GM12878 (cell line): ENCODE results near the gene RPEL1. TPM values are rescaled to one million over a fixed set of nuclear protein-coding genes. Genes with fewer than 3 reads are reported as not detected.

ENCODE experiments used
- ATAC-seq: fragments of 200-7000 bp; cut with Tn5 transposase; 3 replicates; pipeline ENCODE4 v1.9.1; 2020; ENCODE audit warnings: mild to moderate bottlenecking, moderate library complexity
- BruUV-seq: library from RNA; stranded (reverse); fragments of 400-500 nt; replicated peaks from 2 replicates; lab custom pipeline; 2021; lab: Mats Ljungman, UMichigan
- CTCF ChIA-PET: fragments of 300-600 bp; sonication (Branson Sonifier 250); formaldehyde crosslinking; extraction: SDS; loops from one replicate; lab custom pipeline; 2021; ENCODE audit warnings: inconsistent platforms; lab: Yijun Ruan, JAX
- POLR2A ChIA-PET: fragments of 350-600 bp; formaldehyde crosslinking; extraction: SDS; loops from one replicate; lab custom pipeline; 2021; ENCODE audit warnings: inconsistent platforms; lab: Charles Lee
- RAD21 ChIA-PET: fragments of 300-600 bp; sonication (Branson Sonifier 250); formaldehyde crosslinking; loops from one replicate; lab custom pipeline; 2023; ENCODE audit warnings: antibody characterized with exemption; ENCODE audit not compliant: unreplicated experiment; lab: Charles Lee
- SMC1A ChIA-PET: fragments of 300-600 bp; sonication (Branson Sonifier 250); formaldehyde crosslinking; loops from one replicate; lab custom pipeline; 2023; ENCODE audit not compliant: unreplicated experiment, uncharacterized antibody; lab: Charles Lee
- DNase-seq: peaks from one replicate; pipeline ENCODE4 v3.0.0-alpha.2; 2011; ENCODE audit warnings: low read depth, low spot score
- FAIRE-seq: peaks from 3 replicates; lab custom pipeline; 2011; peaks lifted over from hg19 to GRCh38; lab: Jason Lieb, UNC
- H2AFZ ChIP-seq: 2 replicates; pipeline ENCODE4 v1.6.0; 2011; ENCODE audit warnings: low read depth, low read length, control low read depth; ENCODE audit not compliant: control insufficient read depth
- H3K27ac ChIP-seq: 2 replicates; pipeline ENCODE4 v1.5.1; 2011; ENCODE audit warnings: control low read depth; ENCODE audit not compliant: control insufficient read depth, insufficient read depth
- H3K27me3 ChIP-seq, 2 experiments: replicated peaks in 1 of 2; 2 replicates each; pipeline versions ENCODE4 v1.6.0 to v1.6.1; 2011; ENCODE audit warnings: low read length in 1 of 2; ENCODE audit not compliant: control insufficient read depth in 2 of 2, insufficient read depth in 2 of 2
- H3K36me3 ChIP-seq, 2 experiments: 2 replicates each; pipeline ENCODE4 v1.5.1; 2011; ENCODE audit warnings: low read length in 1 of 2; ENCODE audit not compliant: control insufficient read depth in 2 of 2, insufficient read depth in 2 of 2
- H3K4me1 ChIP-seq: 2 replicates; pipeline ENCODE4 v1.6.1; 2011; ENCODE audit warnings: mild to moderate bottlenecking, low read length, moderate library complexity, mixed read lengths; ENCODE audit not compliant: control insufficient read depth, insufficient read depth
- H3K4me2 ChIP-seq: 2 replicates; pipeline ENCODE4 v1.6.0; 2011; ENCODE audit warnings: control low read depth; ENCODE audit not compliant: control insufficient read depth, insufficient read depth
- H3K4me3 ChIP-seq: fragments of 200-600 bp; sonication (generic); 2 replicates; pipeline ENCODE4 v1.5.1; 2016
- H3K79me2 ChIP-seq: 2 replicates; pipeline ENCODE4 v1.6.0; 2011; ENCODE audit warnings: low read length; ENCODE audit not compliant: control insufficient read depth, insufficient read depth
- H3K9ac ChIP-seq: 2 replicates; pipeline ENCODE4 v1.8.0; 2011; ENCODE audit warnings: low read length, control low read depth, mixed read lengths; ENCODE audit not compliant: control insufficient read depth, insufficient read depth
- H3K9me3 ChIP-seq: replicated peaks from 3 replicates; pipeline ENCODE4 v1.5.1; 2011; ENCODE audit warnings: mild to moderate bottlenecking, low read length; ENCODE audit not compliant: control insufficient read depth, insufficient read depth
- H4K20me1 ChIP-seq: 2 replicates; pipeline ENCODE4 v1.6.0; 2011; ENCODE audit not compliant: control insufficient read depth, insufficient read depth
- KAT2A ChIP-seq: conservative IDR thresholded peaks from 2 replicates; pipeline ENCODE4 v1.6.1; 2011; ENCODE audit warnings: low read depth, low read length; ENCODE audit not compliant: control insufficient read depth
- ZBTB40 ChIP-seq: fragments of 450-650 bp; IDR thresholded peaks from 2 replicates; pipeline ENCODE4 v1.6.1; 2016; ENCODE audit warnings: mild to moderate bottlenecking, moderate library complexity, borderline replicate concordance
- WGBS: methylation state at CpG from one replicate; pipeline ENCODE4 v1.1.6; 2016; ENCODE audit warnings: low lambda C conversion rate; ENCODE audit not compliant: insufficient replicate concordance, insufficient coverage; ENCODE audit errors: missing lambda C conversion rate; 5-methylcytosine and 5-hydroxymethylcytosine counted together
- in situ Hi-C: fragments of 300-500 bp; cut with MboI; formaldehyde crosslinking; loops from 9 replicates; pipeline ENCODE4 v1.14.3; 2018; ENCODE audit warnings: mixed read lengths
- intact Hi-C: fragments of 100-400 bp; cut with micrococcal nuclease; formaldehyde crosslinking; loops from one replicate; pipeline ENCODE4 v1.14.2; 2022; ENCODE audit not compliant: unreplicated experiment
- polyA plus RNA-seq, 11 experiments: library from polyadenylated mRNA; depleted of rRNA in 4 of 11; unstranded in 6 of 11; stranded (reverse) in 5 of 11; fragments of >200 nt; fragmentation: Nextera tagmentation in 4 of 11; fragmentation: Illumina TruSeq in 1 of 11; extraction: Ambion mirVana in 4 of 11; extraction: Trizol in 1 of 11; gene quantifications; 1 replicate in 1 of 11; 2 replicates in 10 of 11; pipeline versions ENCODE4 v1.2.1 to v1.2.3, GENCODE V29; 2011 to 2016; ENCODE audit warnings: inconsistent platforms in 2 of 11, missing spikeins in 2 of 11, low read depth in 1 of 11
- total RNA-seq, 4 experiments: library from RNA; depleted of rRNA in 3 of 4; stranded (reverse); fragments of >200 nt in 3 of 4; fragmentation: Illumina TruSeq in 1 of 4; extraction: Trizol in 1 of 4; gene quantifications; 2 replicates each; pipeline versions ENCODE4 v1.2.1 to v1.2.3, GENCODE V29; 2013 to 2021
- TF ChIP-seq, protein P1 (sequence below): IDR thresholded peaks from 2 replicates; pipeline ENCODE4 v1.6.1; 2011; ENCODE audit warnings: borderline replicate concordance, low read depth, mild to moderate bottlenecking, moderate library complexity, low read length; ENCODE audit not compliant: insufficient read depth, poor library complexity, severe bottlenecking
- TF ChIP-seq, protein P2 (sequence below): fragments of 150-350 bp; IDR thresholded peaks from 2 replicates; pipeline ENCODE4 v1.6.1; 2014; ENCODE audit warnings: mild to moderate bottlenecking, low read depth, low read length
- TF ChIP-seq, protein P3 (sequence below): fragments of 450-650 bp; formaldehyde crosslinking; IDR thresholded peaks from 2 replicates; pipeline ENCODE4 v1.4.0; 2020; ENCODE audit warnings: mild to moderate bottlenecking, moderate library complexity
- TF ChIP-seq, protein P4 (sequence below): fragments of 450-650 bp; formaldehyde crosslinking; IDR thresholded peaks from 2 replicates; pipeline ENCODE4 v1.4.0; 2022; ENCODE audit warnings: mild to moderate bottlenecking, moderate library complexity

The RPEL1 gene
- total and polyA plus RNA-seq, 10 of the 15 experiments (the other 5 are each of a cell fraction or from before 2014, with no cell fraction given): 0.04 to 0.08 (median 0.06) TPM; not detected in 6

- TF ChIP-seq, protein P1, sequence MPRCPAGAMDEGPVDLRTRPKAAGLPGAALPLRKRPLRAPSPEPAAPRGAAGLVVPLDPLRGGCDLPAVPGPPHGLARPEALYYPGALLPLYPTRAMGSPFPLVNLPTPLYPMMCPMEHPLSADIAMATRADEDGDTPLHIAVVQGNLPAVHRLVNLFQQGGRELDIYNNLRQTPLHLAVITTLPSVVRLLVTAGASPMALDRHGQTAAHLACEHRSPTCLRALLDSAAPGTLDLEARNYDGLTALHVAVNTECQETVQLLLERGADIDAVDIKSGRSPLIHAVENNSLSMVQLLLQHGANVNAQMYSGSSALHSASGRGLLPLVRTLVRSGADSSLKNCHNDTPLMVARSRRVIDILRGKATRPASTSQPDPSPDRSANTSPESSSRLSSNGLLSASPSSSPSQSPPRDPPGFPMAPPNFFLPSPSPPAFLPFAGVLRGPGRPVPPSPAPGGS: no peak
- TF ChIP-seq ZBTB40 (no peak), KAT2A (no peak)
- TF ChIP-seq, protein P2, sequence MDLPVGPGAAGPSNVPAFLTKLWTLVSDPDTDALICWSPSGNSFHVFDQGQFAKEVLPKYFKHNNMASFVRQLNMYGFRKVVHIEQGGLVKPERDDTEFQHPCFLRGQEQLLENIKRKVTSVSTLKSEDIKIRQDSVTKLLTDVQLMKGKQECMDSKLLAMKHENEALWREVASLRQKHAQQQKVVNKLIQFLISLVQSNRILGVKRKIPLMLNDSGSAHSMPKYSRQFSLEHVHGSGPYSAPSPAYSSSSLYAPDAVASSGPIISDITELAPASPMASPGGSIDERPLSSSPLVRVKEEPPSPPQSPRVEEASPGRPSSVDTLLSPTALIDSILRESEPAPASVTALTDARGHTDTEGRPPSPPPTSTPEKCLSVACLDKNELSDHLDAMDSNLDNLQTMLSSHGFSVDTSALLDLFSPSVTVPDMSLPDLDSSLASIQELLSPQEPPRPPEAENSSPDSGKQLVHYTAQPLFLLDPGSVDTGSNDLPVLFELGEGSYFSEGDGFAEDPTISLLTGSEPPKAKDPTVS: no peak
- TF ChIP-seq, protein P3, sequence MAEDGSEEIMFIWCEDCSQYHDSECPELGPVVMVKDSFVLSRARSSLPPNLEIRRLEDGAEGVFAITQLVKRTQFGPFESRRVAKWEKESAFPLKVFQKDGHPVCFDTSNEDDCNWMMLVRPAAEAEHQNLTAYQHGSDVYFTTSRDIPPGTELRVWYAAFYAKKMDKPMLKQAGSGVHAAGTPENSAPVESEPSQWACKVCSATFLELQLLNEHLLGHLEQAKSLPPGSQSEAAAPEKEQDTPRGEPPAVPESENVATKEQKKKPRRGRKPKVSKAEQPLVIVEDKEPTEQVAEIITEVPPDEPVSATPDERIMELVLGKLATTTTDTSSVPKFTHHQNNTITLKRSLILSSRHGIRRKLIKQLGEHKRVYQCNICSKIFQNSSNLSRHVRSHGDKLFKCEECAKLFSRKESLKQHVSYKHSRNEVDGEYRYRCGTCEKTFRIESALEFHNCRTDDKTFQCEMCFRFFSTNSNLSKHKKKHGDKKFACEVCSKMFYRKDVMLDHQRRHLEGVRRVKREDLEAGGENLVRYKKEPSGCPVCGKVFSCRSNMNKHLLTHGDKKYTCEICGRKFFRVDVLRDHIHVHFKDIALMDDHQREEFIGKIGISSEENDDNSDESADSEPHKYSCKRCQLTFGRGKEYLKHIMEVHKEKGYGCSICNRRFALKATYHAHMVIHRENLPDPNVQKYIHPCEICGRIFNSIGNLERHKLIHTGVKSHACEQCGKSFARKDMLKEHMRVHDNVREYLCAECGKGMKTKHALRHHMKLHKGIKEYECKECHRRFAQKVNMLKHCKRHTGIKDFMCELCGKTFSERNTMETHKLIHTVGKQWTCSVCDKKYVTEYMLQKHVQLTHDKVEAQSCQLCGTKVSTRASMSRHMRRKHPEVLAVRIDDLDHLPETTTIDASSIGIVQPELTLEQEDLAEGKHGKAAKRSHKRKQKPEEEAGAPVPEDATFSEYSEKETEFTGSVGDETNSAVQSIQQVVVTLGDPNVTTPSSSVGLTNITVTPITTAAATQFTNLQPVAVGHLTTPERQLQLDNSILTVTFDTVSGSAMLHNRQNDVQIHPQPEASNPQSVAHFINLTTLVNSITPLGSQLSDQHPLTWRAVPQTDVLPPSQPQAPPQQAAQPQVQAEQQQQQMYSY (CRISPR knock-in tag): no peak
- TF ChIP-seq, protein P4, sequence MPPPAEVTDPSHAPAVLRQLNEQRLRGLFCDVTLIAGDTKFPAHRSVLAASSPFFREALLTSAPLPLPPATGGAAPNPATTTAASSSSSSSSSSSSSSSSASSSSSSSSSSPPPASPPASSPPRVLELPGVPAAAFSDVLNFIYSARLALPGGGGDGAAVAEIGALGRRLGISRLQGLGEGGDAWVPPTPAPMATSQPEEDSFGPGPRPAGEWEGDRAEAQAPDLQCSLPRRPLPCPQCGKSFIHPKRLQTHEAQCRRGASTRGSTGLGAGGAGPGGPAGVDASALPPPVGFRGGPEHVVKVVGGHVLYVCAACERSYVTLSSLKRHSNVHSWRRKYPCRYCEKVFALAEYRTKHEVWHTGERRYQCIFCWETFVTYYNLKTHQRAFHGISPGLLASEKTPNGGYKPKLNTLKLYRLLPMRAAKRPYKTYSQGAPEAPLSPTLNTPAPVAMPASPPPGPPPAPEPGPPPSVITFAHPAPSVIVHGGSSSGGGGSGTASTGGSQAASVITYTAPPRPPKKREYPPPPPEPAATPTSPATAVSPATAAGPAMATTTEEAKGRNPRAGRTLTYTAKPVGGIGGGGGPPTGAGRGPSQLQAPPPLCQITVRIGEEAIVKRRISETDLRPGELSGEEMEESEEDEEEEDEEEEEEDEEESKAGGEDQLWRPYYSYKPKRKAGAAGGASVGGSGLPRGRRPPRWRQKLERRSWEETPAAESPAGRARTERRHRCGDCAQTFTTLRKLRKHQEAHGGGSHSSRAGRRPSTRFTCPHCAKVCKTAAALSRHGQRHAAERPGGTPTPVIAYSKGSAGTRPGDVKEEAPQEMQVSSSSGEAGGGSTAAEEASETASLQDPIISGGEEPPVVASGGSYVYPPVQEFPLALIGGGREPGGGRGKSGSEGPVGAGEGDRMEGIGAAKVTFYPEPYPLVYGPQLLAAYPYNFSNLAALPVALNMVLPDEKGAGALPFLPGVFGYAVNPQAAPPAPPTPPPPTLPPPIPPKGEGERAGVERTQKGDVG (CRISPR knock-in tag): no peak
- Histone ChIP-seq H3K4me2 (no peak overlapping the region), H3K4me3 (no peak overlapping the region), H4K20me1 (peaks cover 3% of the 10 kb centered on the region; the same call in 1 of the 2 replicates), H3K36me3 (no peaks in the 10 kb centered on the region), H3K27me3 (peaks cover 0 to 6% of the 10 kb centered on the region in 2 experiments), H3K9me3 (no peaks in the 10 kb centered on the region; the same call in 2 of the 3 replicates), H3K27ac (no peak overlapping the region), H3K4me1 (no peaks in the 10 kb centered on the region; the same call in 1 of the 2 replicates), H2AFZ (no peak overlapping the region), H3K9ac (no peak overlapping the region), H3K79me2 (no peaks in the 10 kb centered on the region)
- ChIA-PET RAD21 (no interaction called here), CTCF (interaction anchor here (1.0 kb wide), 1 partner anchor 54 kb away, joined by 3 read pairs; no protein-coding TSS in a partner anchor), POLR2A (interaction anchor here (0.6 kb wide), 1 partner anchor 93 kb away, joined by 6 read pairs; no protein-coding TSS in a partner anchor), SMC1A (no interaction called here)
- no TSS peak for BruUV-seq
- in situ Hi-C loops: no loop called here
- intact Hi-C loops: no loop called here
- FAIRE-seq: no peak
- ATAC-seq: no peak
- WGBS: 29% methylated on average over 3 of the region's 3 CpGs
- DNase-seq: no peak
Observed at GRCh38 chr10:103280031-103280430, 34.3 kb downstream of the RPEL1 start.
